Measurements from ENCODE around the gene HMGN2. TPM values are rescaled to one million over a fixed set of nuclear protein-coding genes. Genes with fewer than 3 reads are reported as not detected.
A peak's percentile ranks its signal among the peaks of the same experiment; 100 is the strongest.

The HMGN2 gene
- total and polyA plus RNA-seq, 2 experiments from 2014 or later, result 330 to 1,122 TPM

GRCh38 chr1:26517766-26518049, 45.5 kb downstream of the HMGN2 start (continued):
- TF ChIP-seq CTCF (conservative IDR thresholded peaks at IDR 0.05; ENCODE audit: low read depth in 2 of 2) (no peak), ZNF331 (CRISPR knock-in tag; IDR thresholded peaks at IDR 0.05; ENCODE audit: low read depth) (no peak), NANOG (IDR thresholded peaks at IDR 0.05; ENCODE audit: borderline replicate concordance) (no peak), ETS1 (IDR thresholded peaks at IDR 0.05) (no peak), ZNF114 (CRISPR knock-in tag; IDR thresholded peaks at IDR 0.05) (no peak)

- Histone ChIP-seq H3K9me2 (ENCODE audit: insufficient read depth) (no peaks in the 10 kb centered on the region), H3K4me1 (ENCODE audit: insufficient read depth) (peaks cover 8% of the 10 kb centered on the region), H3K4me3 (no peak overlapping the region), H3K4me2 (no peak overlapping the region), H3F3A (replicated peaks; ENCODE audit: low read depth) (no peaks in the 10 kb centered on the region), H3K27me3 (ENCODE audit: insufficient read depth) (no peaks in the 10 kb centered on the region), H2AFZ (peak overlapping the region; percentile 89), H3K79me2 (replicated peaks; ENCODE audit: insufficient read depth) (no peaks in the 10 kb centered on the region), H4K20me1 (replicated peaks; ENCODE audit: insufficient read depth) (no peaks in the 10 kb centered on the region), H3K27ac (ENCODE audit: low read depth) (no peak overlapping the region), H3K36me3 (ENCODE audit: insufficient read depth) (no peaks in the 10 kb centered on the region)
- H3K36me3 Mint-ChIP-seq (ENCODE audit: low read depth), result no peaks in the 10 kb centered on the region
- ATAC-seq (no peak), DNase-seq (ENCODE audit: low spot score) (no peak)
- H3K27ac Mint-ChIP-seq, result no peak overlapping the region
- H3K4me3 Mint-ChIP-seq, result no peak overlapping the region
- H3K4me1 Mint-ChIP-seq, result peaks cover 9% of the 10 kb centered on the region; the same call in 2 of the 3 replicates
- H3K9me3 Mint-ChIP-seq, result no peaks in the 10 kb centered on the region; the same call in 2 of the 3 replicates
- peaks cover 14% of the 10 kb centered on the region for H3K27me3 Mint-ChIP-seq (ENCODE audit: insufficient read depth, low read depth, poor library complexity)
- no peak for TF ChIP-seq POLR2AphosphoS5 (IDR thresholded peaks at IDR 0.05; ENCODE audit: low read depth)
- TF ChIP-seq ZNF114 (CRISPR knock-in tag; IDR thresholded peaks at IDR 0.05), result no peak
- no peak for TF ChIP-seq REST (IDR thresholded peaks at IDR 0.05; ENCODE audit: unreplicated experiment)
- TF ChIP-seq ETS1 (IDR thresholded peaks at IDR 0.05), result no peak
- no peak for TF ChIP-seq CTCF (conservative IDR thresholded peaks at IDR 0.05; ENCODE audit: low read depth in 2 of 2)
- no peak for TF ChIP-seq CREB1 (CRISPR knock-in tag; IDR thresholded peaks at IDR 0.05; ENCODE audit: low read depth)
- TF ChIP-seq EZH2 (IDR thresholded peaks at IDR 0.05; ENCODE audit: low read depth, unreplicated experiment), result no peak
- no peak for TF ChIP-seq JUNB (IDR thresholded peaks at IDR 0.05; ENCODE audit: unreplicated experiment)
These were observed 46.1 kb downstream of the HMGN2 start for GRCh38 chr1:26518355-26518754.
